Renal pelvis (tissue), 4 donors: Measurements from ENCODE around the gene COL2A1. TPM values are rescaled to one million over a fixed set of nuclear protein-coding genes. Genes with fewer than 3 reads are reported as not detected.
"Not testable (repeated sequence)": the region's sequence is repeated elsewhere in the genome, so short reads cannot be mapped to it uniquely, and the experiment has no call there.

Source experiments
- DNase-seq: peaks from one replicate; pipeline ENCODE4 v3.0.0-alpha.2; 2013
- polyA plus RNA-seq, 3 donors: library from polyadenylated mRNA; unstranded; fragments of 120-200 nt; gene quantifications; one replicate each; pipeline ENCODE4 v1.2.1, GENCODE V29; 2013; ENCODE audit not compliant: insufficient read length in 3 of 3

COL2A1 gene
- polyA plus RNA-seq, 3 donors: 33.7 to 60.3 (median 57.9) TPM

- DNase-seq: no peak
Measured at GRCh38 chr12:47977772-47978597, 26.3 kb downstream of the COL2A1 start.

- no peak for DNase-seq
Measured at GRCh38 chr12:47977046-47977771, 27.1 kb downstream of the COL2A1 start.

DNA sequence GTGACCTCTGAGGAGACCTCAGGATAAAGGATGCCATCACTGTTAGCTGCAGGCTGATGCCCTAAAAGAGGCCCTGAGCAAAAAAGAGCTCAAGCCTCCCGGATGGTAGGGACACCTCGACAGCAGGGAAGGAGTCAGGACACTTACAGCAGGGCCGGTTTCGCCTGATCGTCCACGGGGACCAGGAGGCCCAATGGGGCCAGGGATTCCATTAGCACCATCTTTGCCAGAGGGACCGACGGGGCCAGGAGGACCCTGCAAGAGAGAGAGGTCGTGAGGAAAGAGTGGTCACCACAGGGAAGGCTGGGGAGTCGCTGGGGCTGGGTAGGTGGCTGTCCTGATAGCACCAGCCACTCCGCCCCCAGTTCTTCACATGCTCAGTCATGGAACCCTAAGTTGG is 28.5 kb downstream of the COL2A1 start:
- DNase-seq: no peak

DNA sequence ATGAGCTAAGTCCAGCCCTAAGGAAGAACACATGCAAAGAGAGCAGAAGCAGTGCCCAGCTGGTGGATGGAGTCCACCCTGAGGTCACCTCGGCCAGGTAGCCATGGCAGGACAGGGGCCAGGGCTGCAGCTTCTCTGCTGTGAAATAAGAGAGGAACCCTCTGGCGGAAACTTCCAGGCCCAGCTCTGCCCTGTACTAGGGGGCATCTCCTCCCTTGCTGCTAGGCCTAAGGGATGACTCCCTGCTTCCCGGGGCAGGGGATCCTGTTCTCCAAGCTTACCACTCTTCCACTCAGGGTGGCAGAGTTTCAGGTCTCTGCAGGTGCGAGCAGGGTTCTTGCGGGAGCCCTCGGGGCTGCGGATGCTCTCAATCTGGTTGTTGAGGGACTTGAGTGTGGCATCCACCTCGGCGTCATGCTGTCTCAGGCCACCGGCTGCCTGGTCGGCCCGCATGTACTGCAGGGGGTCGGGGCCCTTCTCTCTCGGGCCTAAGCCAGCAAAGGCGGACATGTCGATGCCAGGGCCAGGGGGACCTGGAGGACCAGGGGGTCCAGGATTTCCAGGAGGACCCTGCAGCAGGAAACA is 29.1 kb downstream of the COL2A1 start:
- no peak for DNase-seq

- DNase-seq: no peak
Measured at GRCh38 chr12:47973870-47974269, 30.4 kb downstream of the COL2A1 start.

- no peak for DNase-seq
Measured at GRCh38 chr12:47972895-47973294, 31.4 kb downstream of the COL2A1 start.

- DNase-seq: no peak
Measured at GRCh38 chr12:47970843-47971242, 33.4 kb downstream of the COL2A1 start.

DNA sequence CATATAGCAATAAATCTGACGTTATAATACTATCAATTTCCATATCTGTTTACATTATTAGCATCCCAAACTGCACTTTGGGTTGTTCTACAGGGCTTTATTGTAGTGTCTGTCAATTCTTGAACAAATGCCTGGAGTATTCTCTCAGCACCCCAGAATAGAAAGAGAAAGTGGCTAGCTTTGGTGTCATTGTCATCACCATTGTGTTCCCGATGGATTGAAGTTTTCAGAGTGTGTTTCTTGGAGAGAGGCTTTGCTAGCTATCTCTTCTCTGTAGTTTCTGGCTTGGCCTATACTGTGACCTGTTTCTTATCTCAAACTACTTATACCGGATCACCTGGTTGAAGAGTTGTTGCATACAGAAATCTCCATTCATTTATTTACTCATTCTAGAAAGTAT is 34.4 kb downstream of the COL2A1 start:
- no peak for DNase-seq

- no peak for DNase-seq
Measured at GRCh38 chr12:47967461-47968321, 36.6 kb downstream of the COL2A1 start.

DNA sequence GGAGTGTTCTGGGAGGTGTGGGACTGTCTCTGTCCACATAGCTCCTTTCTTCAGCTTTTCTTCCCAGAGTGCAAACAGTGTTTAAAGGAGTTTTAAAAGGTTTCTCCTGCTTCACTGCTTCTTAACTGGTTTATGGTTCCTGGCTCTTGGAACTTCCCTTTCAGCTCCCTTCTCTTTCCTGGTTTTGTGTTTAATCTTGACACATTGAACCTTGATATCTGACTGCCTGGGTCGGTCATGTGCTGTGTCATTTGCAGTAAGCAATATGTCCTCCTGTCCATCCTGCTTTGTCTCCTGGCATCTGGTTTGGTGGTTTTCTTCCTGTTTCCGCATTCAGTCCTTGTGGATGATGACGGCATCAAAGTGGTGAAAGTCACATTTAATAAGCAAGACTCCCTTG is 38.7 kb downstream of the COL2A1 start:
- DNase-seq: no peak

- no peak for DNase-seq
Measured at GRCh38 chr12:47964106-47964728, 40.1 kb downstream of the COL2A1 start.

- DNase-seq: peak; percentile 94
Measured at GRCh38 chr12:47963340-47964040, 40.8 kb downstream of the COL2A1 start, which contains the start of gene TMEM106C. Gene TMEM106C (plus strand): TSS chr12:47963596. CDS start chr12:47964237, 641 bp downstream.

- DNase-seq: no peak
Measured at GRCh38 chr12:47962198-47962597, 42.1 kb downstream of the COL2A1 start.

DNA sequence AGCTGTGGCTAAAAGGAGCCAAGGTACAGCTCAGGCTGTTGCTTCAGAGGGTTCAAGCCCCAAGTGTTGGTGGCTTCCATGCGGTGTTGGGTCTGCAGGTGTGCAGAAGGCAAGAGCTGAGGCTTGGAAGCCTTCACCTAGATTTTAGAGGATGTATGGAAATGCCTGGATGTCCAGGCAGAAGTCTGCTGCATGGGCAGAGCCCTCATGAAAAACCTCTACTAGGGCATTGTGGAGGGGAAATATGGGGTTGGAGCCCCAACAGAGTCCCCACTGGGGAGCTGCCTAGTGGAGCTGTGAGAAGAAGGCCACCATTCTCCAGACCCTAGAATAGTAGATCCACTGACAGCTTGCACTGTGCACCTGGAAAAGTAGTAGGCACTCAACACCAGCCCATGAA is 46.6 kb downstream of the COL2A1 start:
- DNase-seq: not testable (repeated sequence)

GRCh38 chr12:47955059-47955458 is 49.2 kb downstream of the COL2A1 start:
- no peak for DNase-seq

- DNase-seq: no peak
Measured at GRCh38 chr12:47954467-47955045, 49.7 kb downstream of the COL2A1 start.

DNA sequence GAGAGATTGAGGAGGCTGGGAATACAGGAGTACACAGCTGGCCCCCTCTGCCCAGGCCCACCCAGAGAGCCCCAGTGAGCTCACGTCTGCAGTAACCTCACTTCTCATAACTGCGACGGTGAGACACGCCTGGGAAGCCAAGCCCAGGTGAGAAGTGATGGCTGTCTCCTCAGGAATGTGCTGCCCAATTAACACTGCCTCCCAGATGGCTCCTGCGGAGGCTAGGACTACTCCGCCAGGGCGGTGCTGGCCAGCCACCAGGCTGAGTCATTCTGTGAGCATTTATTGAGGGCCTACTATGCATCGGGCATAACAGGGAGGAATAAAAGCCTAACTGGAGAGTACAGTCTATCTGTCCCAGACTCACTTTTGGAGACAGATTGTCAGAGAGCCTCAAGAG is 50.2 kb downstream of the COL2A1 start:
- DNase-seq: no peak

GRCh38 chr12:47950856-47951468 is 53.3 kb downstream of the COL2A1 start:
- DNase-seq: no peak

DNA sequence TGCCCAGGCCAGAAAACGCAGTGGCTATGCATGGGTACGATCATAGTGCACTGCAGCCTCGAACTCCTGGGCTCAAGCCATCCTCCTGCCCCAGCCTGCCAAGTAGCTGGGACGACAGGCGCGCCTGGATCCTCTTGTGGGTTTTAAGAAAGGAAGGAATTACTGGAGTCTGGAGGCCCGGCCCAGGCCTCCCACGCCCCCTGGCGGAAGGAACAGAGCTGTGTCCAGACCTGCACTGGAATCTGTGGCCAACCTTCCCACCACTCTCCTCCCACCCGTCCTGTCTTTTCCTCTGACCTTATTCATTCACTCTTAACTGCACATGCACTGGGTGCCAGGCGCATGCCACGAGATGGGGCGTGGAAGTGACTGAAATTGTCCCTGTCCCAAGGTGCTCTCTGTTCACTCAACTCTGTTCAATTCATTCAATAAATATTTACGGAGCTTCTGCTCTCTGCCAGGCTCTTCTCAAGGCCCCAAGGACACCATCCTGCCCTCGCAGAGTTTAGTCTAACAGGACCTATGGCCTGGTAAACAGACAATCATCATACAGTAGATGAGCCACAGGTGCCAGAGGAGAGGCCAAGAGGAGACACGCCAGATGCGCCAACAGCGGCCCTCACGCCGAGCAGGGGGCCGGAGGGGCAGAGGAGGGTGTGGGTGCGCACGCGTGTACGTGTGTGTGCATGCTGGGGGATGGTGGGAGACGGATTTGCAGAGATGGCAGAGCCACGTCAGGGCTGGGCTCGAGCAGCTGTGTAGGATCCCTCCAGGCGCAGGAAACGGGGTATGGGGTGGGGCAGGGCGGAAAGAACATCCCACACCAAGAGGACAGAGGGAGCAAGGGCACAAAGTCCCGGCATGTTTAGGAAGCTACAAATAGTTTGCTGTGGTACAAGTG is 54.6 kb downstream of the COL2A1 start:
- peak; percentile 71 for DNase-seq
